ENCODE data around the gene ATP6V1D. TPM values are rescaled to one million over a fixed set of nuclear protein-coding genes. Genes with fewer than 3 reads are reported as not detected.
A peak's percentile ranks its signal among the peaks of the same experiment; 100 is the strongest.

ATP6V1D gene
- total and polyA plus RNA-seq, 9 of the 15 experiments (the other 6 are each of a cell fraction or from before 2014, with no cell fraction given), result 35.5 to 91.0 (median 50.0) TPM

DNA sequence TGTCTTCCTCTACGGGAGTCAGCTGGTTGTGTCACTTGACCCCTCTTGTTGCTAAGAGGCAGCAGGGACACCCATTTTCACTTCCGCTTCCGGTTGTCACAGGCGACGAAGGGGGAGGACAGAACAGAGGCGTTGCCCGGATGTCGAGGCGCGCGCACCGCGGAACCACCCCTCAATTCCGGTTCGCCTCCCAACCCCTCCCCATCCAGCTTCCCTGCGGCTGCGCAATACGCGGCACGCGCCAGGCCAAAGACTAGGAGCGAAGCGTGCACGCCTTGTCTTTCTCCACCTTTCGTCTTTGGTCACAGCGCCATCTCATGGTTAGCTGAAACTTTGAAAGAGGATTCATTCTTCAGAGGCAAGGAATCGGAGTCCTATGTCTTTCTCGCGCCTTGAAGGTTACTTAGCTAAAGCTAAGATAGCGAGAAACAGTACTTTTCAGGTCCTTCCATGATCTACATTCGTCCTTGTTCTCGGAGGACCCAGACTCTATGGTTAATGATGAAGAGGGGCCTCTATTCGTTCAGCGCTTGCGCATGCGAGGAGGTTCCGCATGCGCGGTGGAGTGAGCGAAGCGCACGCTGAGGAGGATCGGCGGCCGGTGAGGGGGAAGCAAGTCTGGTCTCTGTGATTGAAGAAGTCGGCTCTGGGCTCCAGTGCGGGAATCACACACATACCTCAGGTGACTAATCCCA, at the start of gene ATP6V1D, which contains the start of gene EIF2S1 (continued):
- TF ChIP-seq, protein P1, sequence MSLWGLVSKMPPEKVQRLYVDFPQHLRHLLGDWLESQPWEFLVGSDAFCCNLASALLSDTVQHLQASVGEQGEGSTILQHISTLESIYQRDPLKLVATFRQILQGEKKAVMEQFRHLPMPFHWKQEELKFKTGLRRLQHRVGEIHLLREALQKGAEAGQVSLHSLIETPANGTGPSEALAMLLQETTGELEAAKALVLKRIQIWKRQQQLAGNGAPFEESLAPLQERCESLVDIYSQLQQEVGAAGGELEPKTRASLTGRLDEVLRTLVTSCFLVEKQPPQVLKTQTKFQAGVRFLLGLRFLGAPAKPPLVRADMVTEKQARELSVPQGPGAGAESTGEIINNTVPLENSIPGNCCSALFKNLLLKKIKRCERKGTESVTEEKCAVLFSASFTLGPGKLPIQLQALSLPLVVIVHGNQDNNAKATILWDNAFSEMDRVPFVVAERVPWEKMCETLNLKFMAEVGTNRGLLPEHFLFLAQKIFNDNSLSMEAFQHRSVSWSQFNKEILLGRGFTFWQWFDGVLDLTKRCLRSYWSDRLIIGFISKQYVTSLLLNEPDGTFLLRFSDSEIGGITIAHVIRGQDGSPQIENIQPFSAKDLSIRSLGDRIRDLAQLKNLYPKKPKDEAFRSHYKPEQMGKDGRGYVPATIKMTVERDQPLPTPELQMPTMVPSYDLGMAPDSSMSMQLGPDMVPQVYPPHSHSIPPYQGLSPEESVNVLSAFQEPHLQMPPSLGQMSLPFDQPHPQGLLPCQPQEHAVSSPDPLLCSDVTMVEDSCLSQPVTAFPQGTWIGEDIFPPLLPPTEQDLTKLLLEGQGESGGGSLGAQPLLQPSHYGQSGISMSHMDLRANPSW (CRISPR knock-in tag; IDR thresholded peaks at IDR 0.05), result peak; percentile 18; the same call in 1 of the 2 replicates
- TF ChIP-seq RB1 (IDR thresholded peaks at IDR 0.05; ENCODE audit: low read depth) (0 out of 2 replicates have a peak, but pooled peaks have one; percentile 34), ZNF280A (IDR thresholded peaks at IDR 0.05; ENCODE audit: low read depth, partially characterized antibody) (no peak), ZNF561 (CRISPR knock-in tag; conservative IDR thresholded peaks at IDR 0.05) (no peak), FOXA3 (CRISPR knock-in tag; conservative IDR thresholded peaks at IDR 0.05 in 1 of 2, IDR thresholded peaks at IDR 0.05 in 1 of 2) (no peak), ARID2 (IDR thresholded peaks at IDR 0.05) (no peak), HNRNPUL1 (IDR thresholded peaks at IDR 0.05; ENCODE audit: low read length) (no peak), STAT5B (CRISPR knock-in tag; IDR thresholded peaks at IDR 0.05) (no peak), CTBP1 (IDR thresholded peaks at IDR 0.05; ENCODE audit: borderline replicate concordance) (peak; percentile 70; the same call in 1 of the 2 replicates), NFRKB (IDR thresholded peaks at IDR 0.05; ENCODE audit: low read depth) (peak; percentile 38; the same call in 1 of the 2 replicates), PHTF2 (CRISPR knock-in tag; IDR thresholded peaks at IDR 0.05) (no peak), RBM17 (IDR thresholded peaks at IDR 0.05; ENCODE audit: borderline replicate concordance, low read depth, low read length) (no peak), FUS (optimal IDR thresholded peaks at IDR 0.05; ENCODE audit: low read depth, low read length) (no peak), SIN3B (IDR thresholded peaks at IDR 0.05; ENCODE audit: low read depth) (peak; percentile 82), CXXC5 (CRISPR knock-in tag; IDR thresholded peaks at IDR 0.05) (peak; percentile 68), GABPB2 (CRISPR knock-in tag; conservative IDR thresholded peaks at IDR 0.05) (no peak), ZNF740 (CRISPR knock-in tag; IDR thresholded peaks at IDR 0.05) (no peak), ZNF740 (tag; IDR thresholded peaks at IDR 0.05) (no peak)
- TF ChIP-seq, protein P2, sequence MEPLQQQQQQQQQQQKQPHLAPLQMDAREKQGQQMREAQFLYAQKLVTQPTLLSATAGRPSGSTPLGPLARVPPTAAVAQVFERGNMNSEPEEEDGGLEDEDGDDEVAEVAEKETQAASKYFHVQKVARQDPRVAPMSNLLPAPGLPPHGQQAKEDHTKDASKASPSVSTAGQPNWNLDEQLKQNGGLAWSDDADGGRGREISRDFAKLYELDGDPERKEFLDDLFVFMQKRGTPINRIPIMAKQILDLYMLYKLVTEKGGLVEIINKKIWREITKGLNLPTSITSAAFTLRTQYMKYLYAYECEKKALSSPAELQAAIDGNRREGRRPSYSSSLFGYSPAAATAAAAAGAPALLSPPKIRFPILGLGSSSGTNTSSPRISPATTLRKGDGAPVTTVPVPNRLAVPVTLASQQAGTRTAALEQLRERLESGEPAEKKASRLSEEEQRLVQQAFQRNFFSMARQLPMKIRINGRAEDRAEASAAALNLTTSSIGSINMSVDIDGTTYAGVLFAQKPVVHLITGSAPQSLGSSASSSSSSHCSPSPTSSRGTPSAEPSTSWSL (CRISPR knock-in tag; IDR thresholded peaks at IDR 0.05; ENCODE audit: borderline replicate concordance), result no peak
- TF ChIP-seq, protein P3, sequence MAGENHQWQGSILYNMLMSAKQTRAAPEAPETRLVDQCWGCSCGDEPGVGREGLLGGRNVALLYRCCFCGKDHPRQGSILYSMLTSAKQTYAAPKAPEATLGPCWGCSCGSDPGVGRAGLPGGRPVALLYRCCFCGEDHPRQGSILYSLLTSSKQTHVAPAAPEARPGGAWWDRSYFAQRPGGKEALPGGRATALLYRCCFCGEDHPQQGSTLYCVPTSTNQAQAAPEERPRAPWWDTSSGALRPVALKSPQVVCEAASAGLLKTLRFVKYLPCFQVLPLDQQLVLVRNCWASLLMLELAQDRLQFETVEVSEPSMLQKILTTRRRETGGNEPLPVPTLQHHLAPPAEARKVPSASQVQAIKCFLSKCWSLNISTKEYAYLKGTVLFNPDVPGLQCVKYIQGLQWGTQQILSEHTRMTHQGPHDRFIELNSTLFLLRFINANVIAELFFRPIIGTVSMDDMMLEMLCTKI (IDR thresholded peaks at IDR 0.05; ENCODE audit: partially characterized antibody), result no peak

Measured in K562 (cell line).